Neural crest cell (in vitro differentiated cells): ENCODE results near the gene CNGA3. TPM values are rescaled to one million over a fixed set of nuclear protein-coding genes. Genes with fewer than 3 reads are reported as not detected.
"Not testable (repeated sequence)": the region's sequence is repeated elsewhere in the genome, so short reads cannot be mapped to it uniquely, and the experiment has no call there.

Experiments
- DNase-seq: peaks from one replicate; pipeline ENCODE4 v3.0.0; 2021; ENCODE audit warnings: low read depth, mixed read lengths, low spot score
- H3K27ac Mint-ChIP-seq: one replicate; pipeline ENCODE4 v1.8.0; 2021; ENCODE audit warnings: mild to moderate bottlenecking, mixed read lengths; ENCODE audit not compliant: unreplicated experiment
- H3K27me3 Mint-ChIP-seq: 2 replicates; pipeline ENCODE4 v1.8.0; 2021; ENCODE audit warnings: low read depth, mild to moderate bottlenecking, mixed read lengths
- H3K36me3 Mint-ChIP-seq: 2 replicates; pipeline ENCODE4 v1.8.0; 2021; ENCODE audit warnings: low read depth, mild to moderate bottlenecking, mixed read lengths
- H3K4me1 Mint-ChIP-seq: 2 replicates; pipeline ENCODE4 v1.8.0; 2021; ENCODE audit warnings: mixed read lengths
- H3K4me3 Mint-ChIP-seq: one replicate; pipeline ENCODE4 v1.8.0; 2021; ENCODE audit warnings: mild to moderate bottlenecking, mixed read lengths
- H3K9me3 Mint-ChIP-seq: 2 replicates; pipeline ENCODE4 v1.8.0; 2021; ENCODE audit warnings: mixed read lengths
- CTCF ChIP-seq: fragments of 200-600 bp; sonication (generic); conservative IDR thresholded peaks from 2 replicates; pipeline ENCODE4 v1.5.0; 2021; ENCODE audit warnings: antibody characterized with exemption, mild to moderate bottlenecking
- total RNA-seq: library from RNA; stranded (reverse); gene quantifications from 2 replicates; pipeline ENCODE4 v1.2.1, GENCODE V29; 2021

Gene CNGA3
- total RNA-seq, 1 donor from 2014 or later, result 0.72 TPM

- H3K4me3 Mint-ChIP-seq, result no peak overlapping the region
- H3K9me3 Mint-ChIP-seq, result peaks cover 16% of the 10 kb centered on the region
- no peak for DNase-seq
- H3K36me3 Mint-ChIP-seq, result peaks cover 17% of the 10 kb centered on the region
- H3K27me3 Mint-ChIP-seq, result no peaks in the 10 kb centered on the region
- H3K4me1 Mint-ChIP-seq, result no peaks in the 10 kb centered on the region
- no peak for TF ChIP-seq CTCF
- H3K27ac Mint-ChIP-seq, result no peak overlapping the region
These were observed 30.3 kb upstream of the CNGA3 start for GRCh38 chr2:98315957-98316356.

GRCh38 chr2:98317214-98317613 lies 29.0 kb upstream of the CNGA3 start:
- Mint-ChIP-seq H3K9me3 (peaks cover 23% of the 10 kb centered on the region), H3K4me3 (no peak overlapping the region)

DNA sequence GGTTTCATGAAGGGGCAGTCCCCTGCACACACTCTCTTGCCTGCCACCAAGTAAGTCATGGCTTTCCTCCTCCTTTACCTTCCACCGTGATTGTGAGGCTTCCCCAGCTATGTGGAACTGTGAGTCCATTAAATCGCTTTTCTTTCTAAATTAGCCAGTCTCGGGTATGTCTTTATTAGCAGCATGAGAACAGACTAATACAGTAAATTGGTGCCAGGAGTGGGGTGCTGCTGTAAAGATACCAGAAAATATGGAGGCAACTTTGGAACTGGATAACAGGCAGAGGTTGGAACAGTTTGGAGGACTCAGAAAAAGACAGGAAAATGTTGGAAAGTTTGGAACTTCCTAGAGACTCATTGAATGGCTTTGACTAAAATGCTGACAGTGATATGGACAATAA lies 26.1 kb upstream of the CNGA3 start:
- DNase-seq, result not testable (repeated sequence)

More at GRCh38 chr2:98317214-98317613, 29.0 kb upstream of the CNGA3 start:
- TF ChIP-seq CTCF, result no peak
- no peak for DNase-seq
- Mint-ChIP-seq H3K36me3 (peaks cover 24% of the 10 kb centered on the region), H3K27me3 (no peaks in the 10 kb centered on the region), H3K27ac (no peak overlapping the region), H3K4me1 (no peaks in the 10 kb centered on the region)

DNA sequence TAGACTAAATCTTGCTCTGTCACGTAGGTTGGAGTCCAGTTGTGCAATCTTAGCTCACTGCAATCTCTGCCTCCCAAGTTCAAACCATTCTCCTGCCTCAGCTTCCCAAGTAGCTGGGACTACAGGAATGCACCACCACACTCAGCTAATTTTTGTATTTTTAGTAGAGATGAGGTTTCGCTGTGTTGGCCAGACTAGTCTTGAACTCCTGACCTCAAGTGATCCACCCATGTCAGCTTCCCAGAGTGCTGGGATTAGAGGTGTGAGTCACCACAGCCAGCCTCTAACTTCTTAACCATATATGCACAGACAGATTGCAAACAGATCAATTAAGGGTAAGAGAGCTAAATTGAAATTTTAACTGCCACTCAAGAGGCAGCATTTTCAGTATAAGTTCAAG lies 22.1 kb upstream of the CNGA3 start:
- TF ChIP-seq CTCF, result no peak
- no peak for DNase-seq
- H3K27me3 Mint-ChIP-seq, result no peaks in the 10 kb centered on the region
- no peaks in the 10 kb centered on the region for H3K4me1 Mint-ChIP-seq
- H3K36me3 Mint-ChIP-seq, result peaks cover 29% of the 10 kb centered on the region
- no peak overlapping the region for H3K27ac Mint-ChIP-seq
- no peak overlapping the region for H3K4me3 Mint-ChIP-seq
- H3K9me3 Mint-ChIP-seq, result peaks cover 26% of the 10 kb centered on the region

More for the DNA sequence above, 26.1 kb upstream of the CNGA3 start:
- Mint-ChIP-seq H3K36me3 (peaks cover 30% of the 10 kb centered on the region), H3K9me3 (peaks cover 28% of the 10 kb centered on the region)
- not testable (repeated sequence) for H3K27me3 Mint-ChIP-seq, H3K4me3 Mint-ChIP-seq, H3K27ac Mint-ChIP-seq, H3K4me1 Mint-ChIP-seq

DNA sequence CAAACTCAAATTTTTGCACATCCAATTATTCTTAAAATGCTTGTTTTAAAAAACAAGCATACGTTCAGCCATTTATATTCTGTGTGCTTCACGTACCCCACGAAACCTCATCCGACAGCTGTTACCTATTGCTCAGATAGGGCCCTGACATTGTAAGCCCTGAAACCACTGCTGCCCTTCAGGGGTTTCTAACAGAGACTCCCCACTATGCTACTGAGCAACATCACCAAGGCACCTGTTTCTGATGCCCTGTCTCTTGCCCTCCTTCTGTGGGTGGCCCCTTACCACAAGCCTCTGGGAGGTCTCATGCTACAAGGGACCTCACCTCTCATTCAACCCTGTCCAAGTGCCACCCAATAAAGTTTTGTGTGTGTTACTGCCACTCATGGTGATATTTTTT lies 18.5 kb upstream of the CNGA3 start:
- H3K9me3 Mint-ChIP-seq, result peaks cover 10% of the 10 kb centered on the region
- no peak for DNase-seq
- no peaks in the 10 kb centered on the region for H3K27me3 Mint-ChIP-seq
- peaks cover 22% of the 10 kb centered on the region for H3K36me3 Mint-ChIP-seq
- peaks cover 7% of the 10 kb centered on the region for H3K4me1 Mint-ChIP-seq
- no peak overlapping the region for H3K4me3 Mint-ChIP-seq
- H3K27ac Mint-ChIP-seq, result no peak overlapping the region
- no peak for TF ChIP-seq CTCF

- H3K27ac Mint-ChIP-seq, result no peak overlapping the region
- peaks cover 20% of the 10 kb centered on the region for H3K4me1 Mint-ChIP-seq
- peaks cover 5% of the 10 kb centered on the region for H3K9me3 Mint-ChIP-seq
- DNase-seq, result no peak
- TF ChIP-seq CTCF, result no peak
- H3K27me3 Mint-ChIP-seq, result no peaks in the 10 kb centered on the region
- peaks cover 20% of the 10 kb centered on the region for H3K36me3 Mint-ChIP-seq
- H3K4me3 Mint-ChIP-seq, result no peak overlapping the region
These were observed 16.7 kb upstream of the CNGA3 start for GRCh38 chr2:98329549-98329948.
